Bronchial epithelial cell (primary cell): Measurements from ENCODE around the gene MBNL2. TPM values are rescaled to one million over a fixed set of nuclear protein-coding genes. Genes with fewer than 3 reads are reported as not detected.

Experiments used
- DNase-seq: peaks from one replicate; pipeline ENCODE4 v3.0.0-alpha.2; 2010; ENCODE audit warnings: low read depth
- FAIRE-seq: peaks from 2 replicates; lab custom pipeline; 2011; peaks lifted over from hg19 to GRCh38; lab: Jason Lieb, UNC
- H3K27me3 ChIP-seq: 2 replicates; pipeline ENCODE4 v1.5.1; 2011; ENCODE audit warnings: low read length; ENCODE audit not compliant: control insufficient read depth, insufficient read depth
- H3K36me3 ChIP-seq: 2 replicates; pipeline ENCODE4 v1.5.1; 2011; ENCODE audit warnings: low read length; ENCODE audit not compliant: control insufficient read depth, insufficient read depth
- H3K4me3 ChIP-seq: 2 replicates; pipeline ENCODE4 v1.5.1; 2011; ENCODE audit warnings: mild to moderate bottlenecking, low read depth, low read length, control low read depth
- total RNA-seq: library from RNA; depleted of rRNA; stranded (reverse); fragments of >200 nt; gene quantifications from 2 replicates; pipeline ENCODE4 v1.2.1, GENCODE V29; 2014
- TF ChIP-seq, protein P1 (sequence below): IDR thresholded peaks from 2 replicates; pipeline ENCODE4 v1.5.1; 2011; ENCODE audit warnings: mild to moderate bottlenecking, moderate library complexity, low read length, control low read depth, inconsistent platforms; ENCODE audit not compliant: insufficient read depth, severe bottlenecking

The MBNL2 gene, protein sequence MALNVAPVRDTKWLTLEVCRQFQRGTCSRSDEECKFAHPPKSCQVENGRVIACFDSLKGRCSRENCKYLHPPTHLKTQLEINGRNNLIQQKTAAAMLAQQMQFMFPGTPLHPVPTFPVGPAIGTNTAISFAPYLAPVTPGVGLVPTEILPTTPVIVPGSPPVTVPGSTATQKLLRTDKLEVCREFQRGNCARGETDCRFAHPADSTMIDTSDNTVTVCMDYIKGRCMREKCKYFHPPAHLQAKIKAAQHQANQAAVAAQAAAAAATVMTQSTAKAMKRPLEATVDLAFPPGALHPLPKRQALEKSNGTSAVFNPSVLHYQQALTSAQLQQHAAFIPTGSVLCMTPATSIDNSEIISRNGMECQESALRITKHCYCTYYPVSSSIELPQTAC
- total RNA-seq: 12.4 and 12.7 TPM in 2 replicates

DNA sequence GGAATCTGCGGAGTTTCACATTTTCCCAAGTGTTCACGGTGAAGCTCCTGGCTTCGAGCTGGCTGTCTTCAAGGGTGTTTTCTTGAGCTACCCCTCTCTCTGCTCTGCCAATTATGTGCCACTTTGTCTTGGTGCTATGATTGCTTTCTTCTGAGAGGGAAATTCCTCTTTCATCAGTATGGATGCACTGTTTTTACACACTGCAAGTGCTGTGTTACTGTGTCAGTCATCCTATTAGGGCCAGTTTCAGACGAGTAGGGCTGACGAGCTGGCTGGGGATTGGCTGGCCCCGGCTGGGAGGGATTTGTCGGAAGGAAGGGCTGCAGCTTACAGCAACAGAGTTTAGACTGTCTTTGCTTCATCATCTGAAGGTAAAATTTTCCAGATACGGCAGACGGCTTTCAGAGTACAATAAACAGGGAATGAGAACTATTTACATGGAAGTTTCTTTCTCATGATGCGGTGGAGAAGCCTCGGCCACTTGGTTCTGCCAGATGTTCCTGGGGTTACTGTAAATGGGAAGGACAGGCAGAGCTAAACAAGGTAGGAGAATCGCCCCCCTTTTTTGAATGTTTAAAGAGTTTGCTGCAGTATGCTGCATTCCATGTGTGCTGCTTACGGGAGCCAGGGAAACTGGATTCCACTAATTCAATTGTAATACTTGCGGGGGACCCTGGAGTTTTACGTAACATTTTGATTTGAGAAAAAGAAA lies at the start of gene MBNL2:
Gene MBNL2 (plus strand): TSS at position 345 of the 712 bp plus-strand sequence. CDS start 53,903 bp downstream, outside the sequence.
- peak; percentile 76 for FAIRE-seq
- peak; percentile 94 for DNase-seq
- no peaks in the 10 kb centered on the region for H3K36me3 ChIP-seq
- TF ChIP-seq, protein P1, sequence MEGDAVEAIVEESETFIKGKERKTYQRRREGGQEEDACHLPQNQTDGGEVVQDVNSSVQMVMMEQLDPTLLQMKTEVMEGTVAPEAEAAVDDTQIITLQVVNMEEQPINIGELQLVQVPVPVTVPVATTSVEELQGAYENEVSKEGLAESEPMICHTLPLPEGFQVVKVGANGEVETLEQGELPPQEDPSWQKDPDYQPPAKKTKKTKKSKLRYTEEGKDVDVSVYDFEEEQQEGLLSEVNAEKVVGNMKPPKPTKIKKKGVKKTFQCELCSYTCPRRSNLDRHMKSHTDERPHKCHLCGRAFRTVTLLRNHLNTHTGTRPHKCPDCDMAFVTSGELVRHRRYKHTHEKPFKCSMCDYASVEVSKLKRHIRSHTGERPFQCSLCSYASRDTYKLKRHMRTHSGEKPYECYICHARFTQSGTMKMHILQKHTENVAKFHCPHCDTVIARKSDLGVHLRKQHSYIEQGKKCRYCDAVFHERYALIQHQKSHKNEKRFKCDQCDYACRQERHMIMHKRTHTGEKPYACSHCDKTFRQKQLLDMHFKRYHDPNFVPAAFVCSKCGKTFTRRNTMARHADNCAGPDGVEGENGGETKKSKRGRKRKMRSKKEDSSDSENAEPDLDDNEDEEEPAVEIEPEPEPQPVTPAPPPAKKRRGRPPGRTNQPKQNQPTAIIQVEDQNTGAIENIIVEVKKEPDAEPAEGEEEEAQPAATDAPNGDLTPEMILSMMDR: no peak
- no peaks in the 10 kb centered on the region for H3K27me3 ChIP-seq
- peak within 1 kb of the TSS; percentile 51 for H3K4me3 ChIP-seq

DNA sequence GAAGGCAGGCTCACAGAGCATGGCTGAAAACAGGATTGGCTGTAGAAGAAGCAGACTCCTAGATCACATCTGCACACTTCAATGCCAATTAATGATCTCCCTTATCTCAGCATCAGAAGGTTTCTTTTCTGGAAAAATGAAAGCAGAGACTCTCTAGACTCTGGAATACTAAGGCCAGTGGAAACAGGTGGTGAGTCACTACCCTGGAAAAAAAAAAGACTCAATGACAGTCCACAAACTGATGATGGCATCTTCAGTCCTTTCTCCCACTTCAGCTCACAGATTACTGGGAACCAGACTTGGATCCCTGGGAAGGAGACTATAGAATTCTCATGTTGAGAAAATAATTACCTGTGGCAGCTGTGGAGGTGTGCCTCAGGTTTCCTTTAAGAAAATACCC lies 47.5 kb upstream of the MBNL2 start:
- Histone ChIP-seq H3K36me3 (no peaks in the 10 kb centered on the region), H3K27me3 (no peaks in the 10 kb centered on the region), H3K4me3 (no peak overlapping the region)
- TF ChIP-seq, protein P1: no peak
- no peak for FAIRE-seq
- DNase-seq: peak; percentile 18

DNA sequence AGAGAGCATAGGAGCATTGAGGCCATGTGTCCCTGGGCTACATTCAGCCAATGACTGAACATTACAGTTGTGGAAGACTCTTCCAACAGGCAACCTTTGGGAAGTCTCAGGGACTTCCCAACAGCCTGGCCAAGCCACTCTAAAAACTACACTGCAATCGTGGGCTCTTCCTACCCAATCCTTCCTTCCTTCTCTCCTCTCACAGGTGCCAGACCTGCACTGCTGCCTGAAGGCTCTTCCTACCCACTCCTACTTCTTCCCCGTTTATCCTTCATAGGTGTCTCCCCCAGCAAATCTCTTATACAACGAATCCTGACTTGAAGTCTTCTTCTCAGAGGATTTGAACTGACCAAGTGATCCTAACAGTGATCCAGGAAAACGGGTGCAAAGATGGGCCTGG lies 47.1 kb upstream of the MBNL2 start:
- no peak for DNase-seq
- H3K27me3 ChIP-seq: no peaks in the 10 kb centered on the region
- H3K4me3 ChIP-seq: no peak overlapping the region
- H3K36me3 ChIP-seq: no peaks in the 10 kb centered on the region
- no peak for FAIRE-seq
- TF ChIP-seq, protein P1: no peak

DNA sequence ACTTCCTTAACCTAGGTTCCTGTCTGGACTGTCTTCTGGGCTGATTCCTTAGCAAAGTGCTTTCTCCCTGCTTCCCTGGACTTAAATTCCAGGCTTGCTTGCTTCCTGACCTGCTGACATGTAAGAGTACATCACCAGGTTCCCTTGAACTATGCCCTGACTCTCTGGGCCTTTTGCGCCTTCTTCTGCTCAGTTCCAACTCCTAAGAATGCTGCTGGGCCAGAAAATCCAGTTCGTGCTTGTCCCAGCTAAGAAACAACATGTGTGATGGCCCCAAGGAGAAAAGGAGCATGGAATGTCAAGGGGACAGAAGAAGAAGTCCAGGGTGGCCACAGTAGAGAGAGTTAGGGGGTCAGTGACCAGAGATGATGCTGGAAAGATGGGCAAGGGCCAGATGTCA lies 42.6 kb upstream of the MBNL2 start:
- H3K27me3 ChIP-seq: no peaks in the 10 kb centered on the region
- TF ChIP-seq, protein P1: no peak
- no peak for FAIRE-seq
- H3K4me3 ChIP-seq: no peak overlapping the region
- peak; percentile 20 for DNase-seq
- no peaks in the 10 kb centered on the region for H3K36me3 ChIP-seq

DNA sequence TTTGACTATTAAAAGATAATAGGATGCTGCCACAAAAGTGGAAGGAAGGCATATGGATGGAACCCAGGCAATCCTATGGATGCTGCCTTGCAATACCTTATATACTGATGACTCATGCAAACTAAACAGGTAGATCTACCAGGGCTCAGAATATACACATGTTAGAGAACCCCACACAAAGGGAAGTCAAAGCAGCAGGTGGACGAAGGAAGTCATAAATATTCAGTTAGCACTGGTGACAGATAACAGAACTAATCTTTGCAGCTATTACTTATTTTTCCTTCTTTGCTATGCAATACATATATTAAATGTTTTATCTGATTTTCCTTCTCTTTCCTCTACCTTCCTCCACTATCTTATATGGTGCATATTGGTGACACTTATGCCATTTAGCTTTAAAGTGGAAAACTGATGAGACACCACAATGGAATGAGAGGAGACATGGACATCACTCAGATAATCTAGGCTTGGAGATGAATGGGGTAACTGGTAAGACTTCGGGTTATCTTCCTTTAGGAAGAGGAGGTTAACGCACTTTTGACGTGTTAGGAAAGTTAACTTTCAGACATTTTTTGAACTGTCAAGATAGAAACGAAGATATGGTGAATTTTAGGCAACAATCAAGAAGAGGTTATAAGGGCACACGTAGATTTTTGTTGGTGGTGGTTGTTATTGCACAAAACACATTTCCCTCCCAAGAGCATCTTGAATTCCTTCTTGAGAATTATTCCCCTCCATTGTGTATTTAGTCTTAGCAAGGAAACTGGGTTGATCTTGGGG lies 39.8 kb upstream of the MBNL2 start:
- FAIRE-seq (no peak), DNase-seq (peak; percentile 14)
- TF ChIP-seq, protein P1: no peak
- no peak overlapping the region for H3K4me3 ChIP-seq
- H3K27me3 ChIP-seq: no peaks in the 10 kb centered on the region
- no peaks in the 10 kb centered on the region for H3K36me3 ChIP-seq
